Stromal cell of bone marrow (primary cell): Measurements from ENCODE around the gene TCAP.
A peak's percentile ranks its signal among the peaks of the same experiment; 100 is the strongest.

Experiments used
- DNase-seq: peaks from one replicate; pipeline ENCODE4 v3.0.0-alpha.2; 2012; ENCODE audit warnings: low read depth

The TCAP gene

GRCh38 chr17:39667945-39668924 is 3.1 kb downstream of the TCAP start, which contains the start of gene PNMT:
TSS of gene PNMT (plus strand) at chr17:39668453. CDS start at chr17:39668476, 23 bp downstream.
- DNase-seq = peak; percentile 13

GRCh38 chr17:39669897-39670735 is 5.0 kb downstream of the TCAP start:
- no peak for DNase-seq

GRCh38 chr17:39670746-39671145 is 5.6 kb downstream of the TCAP start:
- DNase-seq = no peak

- no peak for DNase-seq
Observed at GRCh38 chr17:39671651-39672521, 6.7 kb downstream of the TCAP start.

GRCh38 chr17:39672522-39673334 is 7.6 kb downstream of the TCAP start:
- DNase-seq = no peak

DNA sequence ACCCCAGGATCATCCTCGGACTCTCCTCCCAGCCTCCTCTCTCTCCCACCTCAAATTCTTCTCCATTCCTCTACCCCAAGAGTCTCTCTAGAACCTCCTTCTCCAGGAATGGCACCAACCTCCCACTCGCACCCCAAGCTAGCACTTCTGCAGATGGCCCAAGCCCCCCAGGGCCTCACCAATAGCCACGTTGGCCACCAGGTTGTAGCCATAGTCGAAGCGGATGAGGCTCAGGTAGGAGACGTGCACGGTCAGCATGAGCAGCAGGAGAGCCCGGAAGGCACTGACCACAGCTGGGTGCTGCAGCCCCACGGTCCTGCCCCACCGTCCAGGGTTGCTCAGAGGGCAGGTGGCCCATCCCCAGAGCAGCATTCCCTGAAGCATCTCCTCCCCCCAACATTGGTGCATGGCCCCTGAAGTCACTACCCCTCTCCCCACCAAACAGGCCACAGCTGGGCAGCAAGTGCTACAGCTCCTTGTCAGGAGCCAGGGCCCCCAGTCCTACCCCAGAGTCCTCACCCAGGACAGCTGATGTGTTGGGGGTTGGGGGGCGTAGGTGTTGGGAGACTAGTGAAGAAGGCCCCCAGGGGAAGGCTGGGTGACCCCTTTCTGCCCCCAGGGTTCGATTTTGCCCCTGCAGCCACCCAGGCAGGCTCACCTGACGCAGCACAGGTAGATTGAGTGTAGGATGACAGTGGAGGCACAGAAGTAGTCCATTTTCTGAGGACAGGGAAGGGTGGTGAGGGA is 8.4 kb downstream of the TCAP start:
- no peak for DNase-seq

GRCh38 chr17:39674179-39674578 is 9.0 kb downstream of the TCAP start:
- DNase-seq = no peak

GRCh38 chr17:39674702-39675389 is 9.7 kb downstream of the TCAP start:
- DNase-seq = no peak

DNA sequence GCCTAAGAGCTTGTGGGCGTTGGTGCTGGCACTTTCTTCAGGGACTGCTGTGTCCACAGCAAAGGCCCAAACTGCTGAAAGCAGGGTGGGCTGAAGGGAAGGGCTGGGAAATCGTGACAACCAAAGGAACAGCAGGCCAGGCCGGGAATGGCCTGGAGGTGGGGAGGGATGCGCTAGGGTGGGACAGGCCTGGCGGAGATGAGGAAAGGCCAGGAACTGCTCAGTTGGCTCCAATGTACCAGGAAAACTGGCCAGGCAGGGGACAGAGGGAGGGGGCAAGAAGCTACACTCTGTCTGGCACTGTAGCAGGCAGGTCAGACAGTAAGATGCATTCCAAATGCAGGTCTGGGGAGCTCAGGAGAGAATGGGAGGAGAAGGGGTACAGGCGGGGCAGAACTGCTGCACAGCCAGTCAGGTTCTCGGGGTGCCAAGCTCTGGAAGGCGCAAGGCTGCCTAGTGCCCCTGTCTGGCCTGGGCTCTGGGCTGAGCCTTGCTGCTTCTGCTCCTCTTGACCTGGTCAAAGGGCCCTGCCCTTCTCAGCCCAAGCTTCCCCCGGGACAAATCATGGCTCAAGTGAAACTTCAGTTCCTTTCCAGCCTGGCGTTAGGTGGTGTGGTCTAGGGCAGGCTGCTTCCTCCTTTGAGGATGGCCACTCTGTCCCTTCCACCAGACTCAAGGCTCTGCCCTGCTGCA is 10.4 kb downstream of the TCAP start:
- no peak for DNase-seq

GRCh38 chr17:39676198-39676819 is 11.2 kb downstream of the TCAP start:
- DNase-seq = no peak

GRCh38 chr17:39677072-39677471 is 11.9 kb downstream of the TCAP start:
- no peak for DNase-seq

- DNase-seq = no peak
Observed at GRCh38 chr17:39677542-39678339, 12.6 kb downstream of the TCAP start.

DNA sequence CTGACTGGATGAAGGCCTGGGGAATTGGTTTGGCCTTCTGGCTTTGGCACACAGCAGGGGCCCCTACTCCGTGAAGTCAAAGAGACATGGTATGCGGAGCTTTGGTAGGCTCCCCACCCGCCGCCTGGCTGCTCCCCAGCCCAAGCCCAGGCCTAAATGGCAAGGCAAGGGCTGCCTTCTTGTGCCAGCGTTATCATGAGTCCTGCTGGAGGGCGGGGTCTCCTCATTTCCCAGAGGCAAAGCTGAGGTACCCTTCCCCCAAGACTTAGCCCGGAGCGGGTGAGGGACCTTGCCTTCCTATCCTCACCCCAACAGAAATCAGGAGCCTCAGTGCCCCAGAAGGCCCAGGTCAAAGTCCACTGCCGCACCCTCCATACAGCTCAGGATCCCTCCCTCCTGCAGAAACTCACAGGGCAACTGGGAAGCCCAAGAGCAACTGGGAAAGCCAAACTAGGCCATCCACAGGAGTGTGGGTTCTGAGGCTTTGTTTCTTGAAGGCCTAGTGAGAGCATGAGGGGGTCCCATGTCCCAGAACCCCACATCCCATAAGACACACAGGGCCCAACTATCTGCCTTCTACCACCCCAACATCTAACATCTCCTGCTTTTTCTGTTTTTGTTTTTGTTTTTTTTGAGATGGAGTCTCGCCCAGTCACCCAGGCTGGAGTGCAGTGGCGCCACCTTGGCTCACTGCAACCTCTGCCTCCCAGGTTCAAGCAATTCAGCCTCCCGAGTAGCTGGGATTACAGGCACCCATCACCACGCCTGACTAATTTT is 13.4 kb downstream of the TCAP start:
- DNase-seq = no peak

DNA sequence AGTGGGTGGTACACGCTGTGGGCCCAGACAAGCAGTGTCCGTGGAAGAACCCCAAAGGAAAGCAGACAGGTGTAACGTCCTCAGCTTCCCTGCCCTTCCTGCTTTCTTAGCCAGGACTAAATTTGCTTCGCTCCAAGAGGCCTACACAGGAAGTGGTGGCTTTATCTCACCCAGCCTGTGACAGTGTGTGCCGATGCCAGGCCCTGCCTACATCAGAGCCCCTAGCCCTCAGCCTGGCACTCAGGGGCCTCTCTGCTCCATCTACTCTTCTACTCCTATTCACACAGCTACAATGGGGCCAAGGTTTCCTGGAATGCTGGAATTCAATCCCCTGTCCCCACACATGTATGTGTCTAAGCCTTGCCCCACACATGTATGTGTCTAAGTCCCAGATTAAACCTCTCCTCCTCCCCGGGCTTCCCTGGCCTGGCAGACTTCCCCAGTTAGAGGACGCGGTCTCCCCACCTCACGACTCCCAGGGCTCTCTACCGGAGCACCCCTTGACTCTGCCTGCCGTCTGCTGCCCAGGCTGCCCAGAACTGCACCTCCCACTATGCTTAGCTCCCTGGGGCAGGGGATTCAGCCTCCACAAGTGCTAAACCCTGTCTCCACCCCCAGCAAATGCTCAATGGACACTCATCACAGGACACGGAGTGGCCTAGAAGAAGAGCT is 14.5 kb downstream of the TCAP start:
- no peak for DNase-seq

DNA sequence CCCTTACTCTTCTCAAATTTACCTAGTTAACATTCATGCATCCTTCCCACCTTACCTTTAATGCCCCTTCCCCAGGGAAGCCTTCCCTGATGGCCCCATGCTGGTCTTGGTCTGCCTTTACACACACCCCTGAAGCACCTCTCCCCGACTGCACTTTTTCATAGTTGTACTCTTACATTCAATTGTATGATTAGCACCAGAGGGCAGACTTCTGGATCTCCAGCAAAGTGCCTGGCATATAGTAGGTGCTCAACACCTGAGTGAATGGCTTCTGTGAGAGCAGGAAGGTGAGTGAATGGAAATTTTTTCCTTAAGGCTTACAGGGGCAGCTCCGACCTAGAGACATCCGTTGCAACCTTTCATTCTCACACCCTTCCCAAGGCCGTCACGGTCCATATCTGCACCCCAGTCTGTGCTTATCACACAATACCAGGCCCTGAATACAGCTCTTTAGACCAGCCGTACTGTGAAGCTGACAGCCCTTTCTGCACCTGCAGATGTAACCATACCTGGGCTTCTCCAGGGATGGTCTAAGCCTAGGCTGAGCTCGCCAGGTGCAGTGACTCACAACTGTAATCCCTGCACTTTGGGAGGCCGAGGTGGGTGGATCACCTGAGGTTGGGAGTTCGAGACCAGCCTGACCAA is 18.3 kb downstream of the TCAP start:
- no peak for DNase-seq
